DOHH2 (cell line): ENCODE results near the gene SSU72.

Experiments
- EZH2phosphoT487 ChIP-seq: fragments of 200-600 bp; sonication (generic); IDR thresholded peaks from 2 replicates; pipeline ENCODE4 v1.6.1; 2017; ENCODE audit warnings: borderline replicate concordance, mild to moderate bottlenecking, antibody characterized with exemption, low read length, moderate library complexity, mixed read lengths
- TF ChIP-seq, protein P1 (sequence below): fragments of 200-600 bp; sonication (generic); IDR thresholded peaks from one replicate; pipeline ENCODE4 v1.5.1; 2014; ENCODE audit warnings: antibody characterized with exemption, mild to moderate bottlenecking, low read depth, low read length; ENCODE audit not compliant: poor library complexity, severe bottlenecking

DNA sequence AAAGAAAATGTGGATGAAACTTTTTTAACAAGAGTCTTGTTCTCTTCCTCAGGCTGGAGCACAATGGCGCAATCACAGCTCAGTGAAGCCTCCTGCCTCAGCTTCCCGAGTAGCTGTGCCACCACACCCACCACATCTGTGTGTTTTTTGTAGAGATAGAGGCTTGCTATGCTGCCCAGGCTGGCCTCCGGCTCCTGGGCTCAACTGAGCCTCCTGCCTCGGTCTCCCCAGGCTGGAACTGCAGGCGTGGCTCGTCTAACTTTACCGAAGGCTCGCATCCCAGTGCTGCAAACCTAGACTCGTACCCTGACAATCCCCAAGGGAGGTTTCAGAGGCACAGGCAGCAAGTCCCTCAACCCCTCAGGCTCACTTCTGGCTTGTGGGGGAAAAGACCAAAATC is 14.5 kb downstream of the SSU72 start:
- TF ChIP-seq, protein P1, sequence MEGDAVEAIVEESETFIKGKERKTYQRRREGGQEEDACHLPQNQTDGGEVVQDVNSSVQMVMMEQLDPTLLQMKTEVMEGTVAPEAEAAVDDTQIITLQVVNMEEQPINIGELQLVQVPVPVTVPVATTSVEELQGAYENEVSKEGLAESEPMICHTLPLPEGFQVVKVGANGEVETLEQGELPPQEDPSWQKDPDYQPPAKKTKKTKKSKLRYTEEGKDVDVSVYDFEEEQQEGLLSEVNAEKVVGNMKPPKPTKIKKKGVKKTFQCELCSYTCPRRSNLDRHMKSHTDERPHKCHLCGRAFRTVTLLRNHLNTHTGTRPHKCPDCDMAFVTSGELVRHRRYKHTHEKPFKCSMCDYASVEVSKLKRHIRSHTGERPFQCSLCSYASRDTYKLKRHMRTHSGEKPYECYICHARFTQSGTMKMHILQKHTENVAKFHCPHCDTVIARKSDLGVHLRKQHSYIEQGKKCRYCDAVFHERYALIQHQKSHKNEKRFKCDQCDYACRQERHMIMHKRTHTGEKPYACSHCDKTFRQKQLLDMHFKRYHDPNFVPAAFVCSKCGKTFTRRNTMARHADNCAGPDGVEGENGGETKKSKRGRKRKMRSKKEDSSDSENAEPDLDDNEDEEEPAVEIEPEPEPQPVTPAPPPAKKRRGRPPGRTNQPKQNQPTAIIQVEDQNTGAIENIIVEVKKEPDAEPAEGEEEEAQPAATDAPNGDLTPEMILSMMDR, result no peak
- no peak for TF ChIP-seq EZH2phosphoT487
